Trophoblast cell (in vitro differentiated cells and primary cell): Measurements from ENCODE around the gene FUNDC2.

ENCODE experiments used
- DNase-seq, 2 donors: peaks; one replicate each; pipeline ENCODE4 v3.0.0-alpha.2; 2016
- H2AFZ ChIP-seq: 2 replicates; pipeline ENCODE4 v1.6.1; 2013; ENCODE audit warnings: low read length, moderate library complexity, mild to moderate bottlenecking; ENCODE audit not compliant: insufficient read depth, poor library complexity
- H2AK5ac ChIP-seq: 2 replicates; pipeline ENCODE4 v1.6.1; 2013; ENCODE audit warnings: mild to moderate bottlenecking, low read length
- H2BK120ac ChIP-seq: 2 replicates; pipeline ENCODE4 v1.6.1; 2013; ENCODE audit warnings: low read length, mild to moderate bottlenecking, moderate library complexity; ENCODE audit not compliant: insufficient read depth, poor library complexity
- H2BK12ac ChIP-seq: 2 replicates; pipeline ENCODE4 v1.6.1; 2013; ENCODE audit warnings: mild to moderate bottlenecking, low read length, moderate library complexity
- H2BK5ac ChIP-seq: 2 replicates; pipeline ENCODE4 v1.6.1; 2013; ENCODE audit warnings: low read length, low read depth, moderate library complexity, mild to moderate bottlenecking; ENCODE audit not compliant: poor library complexity
- H3K14ac ChIP-seq: 2 replicates; pipeline ENCODE4 v1.6.1; 2013; ENCODE audit warnings: mild to moderate bottlenecking, low read length
- H3K18ac ChIP-seq: 2 replicates; pipeline ENCODE4 v1.6.1; 2013; ENCODE audit warnings: mild to moderate bottlenecking, low read length
- H3K23ac ChIP-seq: 2 replicates; pipeline ENCODE4 v1.6.1; 2013; ENCODE audit warnings: low read length
- H3K27ac ChIP-seq: 2 replicates; pipeline ENCODE4 v1.5.1; 2013; ENCODE audit warnings: low read depth, mild to moderate bottlenecking, inconsistent platforms, low read length, moderate library complexity
- H3K27me3 ChIP-seq: 2 replicates; pipeline ENCODE4 v1.6.1; 2013; ENCODE audit warnings: inconsistent platforms, mild to moderate bottlenecking, low read length, moderate library complexity; ENCODE audit not compliant: insufficient read depth
- H3K36me3 ChIP-seq, 2 experiments: 1 replicate in 1 of 2; 2 replicates in 1 of 2; pipeline ENCODE4 v1.6.1; 2013; ENCODE audit warnings: low read length in 2 of 2, mild to moderate bottlenecking in 2 of 2, moderate library complexity in 1 of 2; ENCODE audit not compliant: insufficient read depth in 2 of 2, control insufficient read depth in 1 of 2
- H3K4ac ChIP-seq: 2 replicates; pipeline ENCODE4 v1.6.1; 2013; ENCODE audit warnings: low read depth, mild to moderate bottlenecking, low read length, moderate library complexity
- H3K4me1 ChIP-seq, 2 experiments: 1 replicate in 1 of 2; 2 replicates in 1 of 2; pipeline ENCODE4 v1.6.1; 2013; ENCODE audit warnings: low read length in 2 of 2, mild to moderate bottlenecking in 2 of 2, moderate library complexity in 1 of 2; ENCODE audit not compliant: insufficient read depth in 2 of 2, control insufficient read depth in 1 of 2
- H3K4me2 ChIP-seq: 2 replicates; pipeline ENCODE4 v1.6.1; 2013; ENCODE audit warnings: inconsistent platforms, mild to moderate bottlenecking, low read length, moderate library complexity
- H3K4me3 ChIP-seq: 2 replicates; pipeline ENCODE4 v1.5.1; 2013; ENCODE audit warnings: mild to moderate bottlenecking, low read depth, low read length, inconsistent platforms
- H3K79me1 ChIP-seq: one replicate; pipeline ENCODE4 v1.6.1; 2013; ENCODE audit warnings: low read length
- H3K79me2 ChIP-seq: 2 replicates; pipeline ENCODE4 v1.6.1; 2013; ENCODE audit warnings: low read length, mild to moderate bottlenecking; ENCODE audit not compliant: control insufficient read depth, insufficient read depth, poor library complexity
- H3K9ac ChIP-seq: 2 replicates; pipeline ENCODE4 v1.6.1; 2013; ENCODE audit warnings: mild to moderate bottlenecking, low read length
- H3K9me3 ChIP-seq: 2 replicates; pipeline ENCODE4 v1.6.1; 2013; ENCODE audit warnings: low read depth, mild to moderate bottlenecking, control low read depth, inconsistent platforms, low read length; ENCODE audit not compliant: insufficient read depth
- H4K12ac ChIP-seq: 2 replicates; pipeline ENCODE4 v1.6.1; 2013; ENCODE audit warnings: low read depth, mild to moderate bottlenecking, low read length, moderate library complexity
- H4K8ac ChIP-seq: 2 replicates; pipeline ENCODE4 v1.6.1; 2013; ENCODE audit warnings: low read depth, mild to moderate bottlenecking, low read length, moderate library complexity
- H4K91ac ChIP-seq: one replicate; pipeline ENCODE4 v1.6.1; 2013; ENCODE audit warnings: low read depth, mild to moderate bottlenecking, low read length, moderate library complexity
- WGBS: extraction: QIAGEN DNeasy Blood & Tissue Kit; methylation state at CpG from one replicate; pipeline ENCODE4 v1.1.7; 2013; ENCODE audit warnings: missing lambda C conversion rate; ENCODE audit not compliant: insufficient read length, insufficient coverage; ENCODE audit errors: extremely low coverage; 5-methylcytosine and 5-hydroxymethylcytosine counted together

FUNDC2 gene

GRCh38 chrX:155046811-155047528, 20.3 kb downstream of the FUNDC2 start:
- Histone ChIP-seq H3K36me3 (peaks cover 2 to 6% of the 10 kb centered on the region in 2 experiments), H3K79me1 (no peaks in the 10 kb centered on the region), H3K18ac (no peak overlapping the region), H4K91ac (no peak overlapping the region), H3K4me2 (no peak overlapping the region), H2AFZ (no peak overlapping the region), H4K12ac (no peak overlapping the region), H3K14ac (no peak overlapping the region), H2BK5ac (no peak overlapping the region), H3K4me3 (no peak overlapping the region), H2AK5ac (no peak overlapping the region), H2BK12ac (no peak overlapping the region), H3K27me3 (no peaks in the 10 kb centered on the region), H3K79me2 (no peaks in the 10 kb centered on the region), H3K4me1 (no peaks in the 10 kb centered on the region), H3K23ac (no peak overlapping the region), H4K8ac (no peak overlapping the region), H3K9me3 (no peaks in the 10 kb centered on the region), H3K4ac (no peak overlapping the region), H2BK120ac (no peak overlapping the region), H3K9ac (no peak overlapping the region), H3K27ac (no peak overlapping the region)
- WGBS, result no CpG with 5 or more reads among the region's 5 CpGs
- DNase-seq, result no peak

- no peak overlapping the region for H4K8ac ChIP-seq
- H3K4ac ChIP-seq, result no peak overlapping the region
- H3K18ac ChIP-seq, result no peak overlapping the region
- H3K23ac ChIP-seq, result no peak overlapping the region
- H4K91ac ChIP-seq, result no peak overlapping the region
- H2AFZ ChIP-seq, result no peak overlapping the region
- no peak overlapping the region for H2BK120ac ChIP-seq
- H3K27me3 ChIP-seq, result no peaks in the 10 kb centered on the region
- H3K4me3 ChIP-seq, result no peak overlapping the region
- no peak overlapping the region for H2AK5ac ChIP-seq
- H2BK12ac ChIP-seq, result no peak overlapping the region
- H3K14ac ChIP-seq, result no peak overlapping the region
- H3K9me3 ChIP-seq, result no peaks in the 10 kb centered on the region
- no peaks in the 10 kb centered on the region for H3K4me1 ChIP-seq
- DNase-seq, result peak in 1 of 2 donors; percentile 19
- no peak overlapping the region for H4K12ac ChIP-seq
- peaks cover 2 to 6% of the 10 kb centered on the region in 2 experiments for H3K36me3 ChIP-seq
- no peaks in the 10 kb centered on the region for H3K79me2 ChIP-seq
- H3K4me2 ChIP-seq, result no peak overlapping the region
- H3K27ac ChIP-seq, result no peak overlapping the region
- no peak overlapping the region for H2BK5ac ChIP-seq
- WGBS, result no CpG with 5 or more reads among the region's 9 CpGs
- H3K9ac ChIP-seq, result no peak overlapping the region
- H3K79me1 ChIP-seq, result no peaks in the 10 kb centered on the region
Measured at GRCh38 chrX:155048977-155049619, 22.5 kb downstream of the FUNDC2 start.

- H2BK120ac ChIP-seq, result no peak overlapping the region
- no peak overlapping the region for H4K12ac ChIP-seq
- H4K8ac ChIP-seq, result no peak overlapping the region
- DNase-seq, result no peak
- H3K9ac ChIP-seq, result no peak overlapping the region
- H2BK12ac ChIP-seq, result no peak overlapping the region
- H3K79me1 ChIP-seq, result no peaks in the 10 kb centered on the region
- H3K4me1 ChIP-seq, result peaks cover 2 to 5% of the 10 kb centered on the region in 2 experiments
- WGBS, result no CpG with 5 or more reads among the region's 5 CpGs
- H4K91ac ChIP-seq, result no peak overlapping the region
- no peak overlapping the region for H3K14ac ChIP-seq
- no peak overlapping the region for H2AK5ac ChIP-seq
- no peaks in the 10 kb centered on the region for H3K9me3 ChIP-seq
- H3K27me3 ChIP-seq, result no peaks in the 10 kb centered on the region
- no peak overlapping the region for H3K4me2 ChIP-seq
- H3K79me2 ChIP-seq, result no peaks in the 10 kb centered on the region
- H3K18ac ChIP-seq, result no peak overlapping the region
- H3K4ac ChIP-seq, result no peak overlapping the region
- no peak overlapping the region for H3K27ac ChIP-seq
- no peak overlapping the region for H2BK5ac ChIP-seq
- no peak overlapping the region for H2AFZ ChIP-seq
- H3K4me3 ChIP-seq, result no peak overlapping the region
- peaks cover 3 to 4% of the 10 kb centered on the region in 2 experiments for H3K36me3 ChIP-seq
- no peak overlapping the region for H3K23ac ChIP-seq
Measured at GRCh38 chrX:155052738-155053498, 26.3 kb downstream of the FUNDC2 start.

- Histone ChIP-seq H3K14ac (no peak overlapping the region), H3K9me3 (no peaks in the 10 kb centered on the region)
- WGBS, result no CpG with 5 or more reads among the region's 3 CpGs
Measured at GRCh38 chrX:155053656-155054055, 27.0 kb downstream of the FUNDC2 start.

More at GRCh38 chrX:155053656-155054055, 27.0 kb downstream of the FUNDC2 start:
- no peak overlapping the region for H3K4ac ChIP-seq
- peaks cover 2 to 5% of the 10 kb centered on the region in 2 experiments for H3K4me1 ChIP-seq
- no peak overlapping the region for H4K8ac ChIP-seq
- H3K23ac ChIP-seq, result no peak overlapping the region
- no peak overlapping the region for H3K18ac ChIP-seq
- no peak overlapping the region for H2AFZ ChIP-seq
- no peak overlapping the region for H2BK120ac ChIP-seq
- no peaks in the 10 kb centered on the region for H3K27me3 ChIP-seq
- no peak overlapping the region for H3K4me3 ChIP-seq
- peaks cover 3 to 4% of the 10 kb centered on the region in 2 experiments for H3K36me3 ChIP-seq
- H2BK5ac ChIP-seq, result no peak overlapping the region
- no peak overlapping the region for H3K9ac ChIP-seq
- DNase-seq, result no peak
- H2AK5ac ChIP-seq, result no peak overlapping the region
- no peaks in the 10 kb centered on the region for H3K79me1 ChIP-seq
- no peaks in the 10 kb centered on the region for H3K79me2 ChIP-seq
- H4K91ac ChIP-seq, result no peak overlapping the region
- no peak overlapping the region for H4K12ac ChIP-seq
- no peak overlapping the region for H3K27ac ChIP-seq
- no peak overlapping the region for H2BK12ac ChIP-seq
- no peak overlapping the region for H3K4me2 ChIP-seq
